ENCODE data around the gene NFIB. TPM values are rescaled to one million over a fixed set of nuclear protein-coding genes. Genes with fewer than 3 reads are reported as not detected.

NFIB gene
- total and polyA plus RNA-seq, 2 of the 4 experiments (the other 2 are of a cell fraction), result 1.4 to 2.0 TPM

GRCh38 chr9:14185016-14185415 lies 128.9 kb downstream of the NFIB start:
- Histone ChIP-seq H3K27ac (ENCODE audit: insufficient read depth, low read length) (no peak overlapping the region), H3K56ac (ENCODE audit: extremely low read depth, insufficient read depth, low read length) (no peak overlapping the region), H2AFZ (replicated peaks; ENCODE audit: low read length, poor library complexity) (no peak overlapping the region), H3K9ac (ENCODE audit: low read depth, low read length) (no peak overlapping the region), H3K4me2 (ENCODE audit: low read depth, low read length) (no peak overlapping the region), H3K9me1 (ENCODE audit: insufficient read depth, low read length) (no peaks in the 10 kb centered on the region), H2AK5ac (ENCODE audit: low read depth, low read length) (no peak overlapping the region), H4K5ac (ENCODE audit: low read depth, low read length) (no peak overlapping the region), H3K18ac (ENCODE audit: low read depth, low read length) (no peak overlapping the region), H2BK120ac (ENCODE audit: low read depth, low read length) (no peak overlapping the region), H2BK5ac (ENCODE audit: low read depth, low read length, poor library complexity, severe bottlenecking) (no peak overlapping the region), H3K79me1 (ENCODE audit: low read depth in 1 of 2, low read length in 2 of 2) (no peaks in the 10 kb centered on the region), H4K91ac (ENCODE audit: insufficient read depth, low read depth, low read length) (no peak overlapping the region), H3K4me1 (ENCODE audit: control insufficient read depth, insufficient read depth, low read length) (no peaks in the 10 kb centered on the region), H4K8ac (ENCODE audit: low read depth in 2 of 2, low read length in 2 of 2) (no peak overlapping the region), H2BK20ac (ENCODE audit: low read depth, low read length) (no peak overlapping the region), H3K4ac (ENCODE audit: low read depth, low read length) (no peak overlapping the region), H3K23ac (ENCODE audit: low read depth, low read length) (no peak overlapping the region), H3K9me3 (ENCODE audit: control insufficient read depth, insufficient read depth, low read length) (no peaks in the 10 kb centered on the region), H2BK15ac (ENCODE audit: low read depth, low read length) (no peak overlapping the region), H3K27me3 (ENCODE audit: control insufficient read depth, insufficient read depth, low read length) (no peaks in the 10 kb centered on the region), H3K36me3 (ENCODE audit: control insufficient read depth, insufficient read depth, low read length) (no peaks in the 10 kb centered on the region), H2AK9ac (replicated peaks; ENCODE audit: low read depth, low read length, poor library complexity) (no peak overlapping the region), H3K4me3 (ENCODE audit: insufficient read depth, low read depth, low read length) (no peak overlapping the region), H4K20me1 (ENCODE audit: insufficient read depth, low read length) (no peaks in the 10 kb centered on the region), H3K14ac (replicated peaks; ENCODE audit: low read depth, low read length) (no peak overlapping the region)
- DNase-seq, result no peak
- ChIA-PET CTCF (no interaction called here), POLR2A (ENCODE audit: unreplicated experiment) (no interaction called here)
- intact Hi-C loops (cut with micrococcal nuclease), result no loop called here
- in situ Hi-C loops (cut with MboI; ENCODE audit: low sequenced_read_pairs), result no loop called here
- no CpG with 5 or more reads among the region's 2 CpGs for WGBS, 2 experiments (ENCODE audit: extremely low coverage in 2 of 2, insufficient read length in 1 of 2)
- no peak for TF ChIP-seq USF2 (IDR thresholded peaks at IDR 0.05; ENCODE audit: low read depth, low read length)
- TF ChIP-seq CHD1 (IDR thresholded peaks at IDR 0.05; ENCODE audit: low read depth, low read length), result no peak
- TF ChIP-seq MXI1 (IDR thresholded peaks at IDR 0.05; ENCODE audit: borderline replicate concordance, low read depth, low read length), result no peak
- TF ChIP-seq ELK1 (IDR thresholded peaks at IDR 0.05; ENCODE audit: borderline replicate concordance, low read depth, low read length), result no peak
- TF ChIP-seq CTCF (conservative IDR thresholded peaks at IDR 0.05; ENCODE audit: low read depth, low read length), result no peak
- TF ChIP-seq POLR2A (IDR thresholded peaks at IDR 0.05; ENCODE audit: low read depth, low read length), result no peak
- TF ChIP-seq RCOR1 (IDR thresholded peaks at IDR 0.05; ENCODE audit: insufficient replicate concordance, low read length), result no peak
- TF ChIP-seq SMC3 (IDR thresholded peaks at IDR 0.05; ENCODE audit: low read depth, low read length), result no peak
- TF ChIP-seq MAZ (IDR thresholded peaks at IDR 0.05; ENCODE audit: borderline replicate concordance, low read depth, low read length), result no peak
- no peak for TF ChIP-seq MAFK (IDR thresholded peaks at IDR 0.05; ENCODE audit: low read depth, low read length)
- no peak for TF ChIP-seq RFX5 (IDR thresholded peaks at IDR 0.05; ENCODE audit: low read depth, low read length)
- no peak for TF ChIP-seq NFE2L2 (IDR thresholded peaks at IDR 0.05; ENCODE audit: low read depth, low read length)
- TF ChIP-seq RAD21 (IDR thresholded peaks at IDR 0.05; ENCODE audit: low read length), result no peak
- TF ChIP-seq CEBPB (IDR thresholded peaks at IDR 0.05; ENCODE audit: low read depth, low read length), result no peak
- TF ChIP-seq BHLHE40 (IDR thresholded peaks at IDR 0.05; ENCODE audit: low read depth, low read length), result no peak
- no peak for TF ChIP-seq FOS (IDR thresholded peaks at IDR 0.05; ENCODE audit: low read depth, low read length)
- dilution Hi-C loops (cut with HindIII; ENCODE audit: low sequenced_read_pairs, unreplicated experiment), result no loop called here
- BruUV-seq (replicated peaks), result no TSS peak
- ATAC-seq (ENCODE audit: low read depth), result no peak
